MCF 10A (cell line): ENCODE measurements around the gene ACSL6. TPM values are rescaled to one million over a fixed set of nuclear protein-coding genes. Genes with fewer than 3 reads are reported as not detected.

Source experiments
- BruUV-seq: library from RNA; stranded (reverse); fragments of 400-500 nt; replicated peaks from 2 replicates; lab custom pipeline; 2021; lab: Mats Ljungman, UMichigan
- CTCF ChIA-PET: fragments of 300-600 bp; sonication (Branson Sonifier 250); formaldehyde crosslinking; extraction: SDS; loops from one replicate; lab custom pipeline; 2021; ENCODE audit warnings: antibody characterized with exemption, inconsistent platforms; lab: Yijun Ruan, JAX
- POLR2A ChIA-PET: fragments of 300-600, 350-650 bp; sonication (Branson Sonifier 250); formaldehyde crosslinking; extraction: SDS; loops from one replicate; lab custom pipeline; 2020; ENCODE audit warnings: antibody characterized with exemption, inconsistent platforms; lab: Yijun Ruan, JAX
- DNase-seq: peaks from one replicate; pipeline ENCODE4 v3.0.0-alpha.2; 2018; ENCODE audit not compliant: unreplicated experiment
- H3K27ac Mint-ChIP-seq: one replicate; pipeline ENCODE4 v1.8.0; 2022; ENCODE audit warnings: mild to moderate bottlenecking, low read depth, mixed read lengths; ENCODE audit not compliant: unreplicated experiment
- H3K27me3 Mint-ChIP-seq: one replicate; pipeline ENCODE4 v1.8.0; 2022; ENCODE audit warnings: mixed read lengths; ENCODE audit not compliant: insufficient read depth, unreplicated experiment
- H3K36me3 Mint-ChIP-seq: one replicate; pipeline ENCODE4 v1.8.0; 2022; ENCODE audit warnings: mild to moderate bottlenecking, moderate library complexity, mixed read lengths; ENCODE audit not compliant: insufficient read depth, unreplicated experiment
- H3K4me1 Mint-ChIP-seq: one replicate; pipeline ENCODE4 v1.8.0; 2022; ENCODE audit warnings: mixed read lengths; ENCODE audit not compliant: insufficient read depth, unreplicated experiment
- H3K4me3 Mint-ChIP-seq: one replicate; pipeline ENCODE4 v1.8.0; 2022; ENCODE audit warnings: mild to moderate bottlenecking, moderate library complexity, mixed read lengths; ENCODE audit not compliant: unreplicated experiment
- H3K9me3 Mint-ChIP-seq: one replicate; pipeline ENCODE4 v1.8.0; 2022; ENCODE audit warnings: mixed read lengths; ENCODE audit not compliant: unreplicated experiment
- intact Hi-C: fragments of 100-400 bp; cut with micrococcal nuclease; formaldehyde crosslinking; loops from 2 replicates; pipeline ENCODE4 v1.14.1; 2022
- total RNA-seq: library from RNA; stranded (reverse); gene quantifications from 2 replicates; pipeline ENCODE4 v1.2.3, GENCODE V29; 2022
- TF ChIP-seq, protein P1 (sequence below): fragments of 200-600 bp; IDR thresholded peaks from one replicate; pipeline ENCODE4 v1.8.0; 2022; ENCODE audit warnings: antibody characterized with exemption, mild to moderate bottlenecking; ENCODE audit not compliant: unreplicated experiment

Gene ACSL6
- total RNA-seq, 1 experiment from 2014 or later, result not detected

DNA sequence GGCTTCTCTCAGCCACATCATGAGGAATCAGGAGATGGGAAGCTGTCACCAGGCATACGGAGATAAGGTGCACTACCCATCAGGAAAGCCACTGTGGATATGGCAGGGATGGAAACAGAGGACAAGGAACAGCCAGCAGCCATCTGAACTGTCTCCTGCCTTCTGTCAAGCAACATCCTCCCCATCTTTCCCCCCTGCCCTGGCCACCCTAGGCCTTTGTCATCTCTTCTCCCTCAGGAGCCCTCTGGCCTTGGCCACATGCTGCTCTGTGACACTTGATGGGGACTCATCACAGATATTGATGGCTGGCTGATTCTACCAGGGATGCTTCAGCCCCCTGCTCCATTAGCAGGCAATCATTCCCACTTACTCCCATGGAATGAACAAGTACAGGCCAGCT, 44.9 kb downstream of the ACSL6 start:
- Mint-ChIP-seq H3K4me3 (no peak overlapping the region), H3K36me3 (no peaks in the 10 kb centered on the region), H3K9me3 (no peaks in the 10 kb centered on the region), H3K27me3 (peaks cover 25% of the 10 kb centered on the region), H3K27ac (no peak overlapping the region), H3K4me1 (no peaks in the 10 kb centered on the region)
- TF ChIP-seq, protein P1, sequence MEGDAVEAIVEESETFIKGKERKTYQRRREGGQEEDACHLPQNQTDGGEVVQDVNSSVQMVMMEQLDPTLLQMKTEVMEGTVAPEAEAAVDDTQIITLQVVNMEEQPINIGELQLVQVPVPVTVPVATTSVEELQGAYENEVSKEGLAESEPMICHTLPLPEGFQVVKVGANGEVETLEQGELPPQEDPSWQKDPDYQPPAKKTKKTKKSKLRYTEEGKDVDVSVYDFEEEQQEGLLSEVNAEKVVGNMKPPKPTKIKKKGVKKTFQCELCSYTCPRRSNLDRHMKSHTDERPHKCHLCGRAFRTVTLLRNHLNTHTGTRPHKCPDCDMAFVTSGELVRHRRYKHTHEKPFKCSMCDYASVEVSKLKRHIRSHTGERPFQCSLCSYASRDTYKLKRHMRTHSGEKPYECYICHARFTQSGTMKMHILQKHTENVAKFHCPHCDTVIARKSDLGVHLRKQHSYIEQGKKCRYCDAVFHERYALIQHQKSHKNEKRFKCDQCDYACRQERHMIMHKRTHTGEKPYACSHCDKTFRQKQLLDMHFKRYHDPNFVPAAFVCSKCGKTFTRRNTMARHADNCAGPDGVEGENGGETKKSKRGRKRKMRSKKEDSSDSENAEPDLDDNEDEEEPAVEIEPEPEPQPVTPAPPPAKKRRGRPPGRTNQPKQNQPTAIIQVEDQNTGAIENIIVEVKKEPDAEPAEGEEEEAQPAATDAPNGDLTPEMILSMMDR, result no peak
- ChIA-PET POLR2A (no interaction called here), CTCF (interaction anchor here (0.6 kb wide), 1 partner anchor 423 kb away, joined by 3 read pairs; no protein-coding TSS in a partner anchor)
- intact Hi-C loops, result no loop called here
- no TSS peak for BruUV-seq
- no peak for DNase-seq

DNA sequence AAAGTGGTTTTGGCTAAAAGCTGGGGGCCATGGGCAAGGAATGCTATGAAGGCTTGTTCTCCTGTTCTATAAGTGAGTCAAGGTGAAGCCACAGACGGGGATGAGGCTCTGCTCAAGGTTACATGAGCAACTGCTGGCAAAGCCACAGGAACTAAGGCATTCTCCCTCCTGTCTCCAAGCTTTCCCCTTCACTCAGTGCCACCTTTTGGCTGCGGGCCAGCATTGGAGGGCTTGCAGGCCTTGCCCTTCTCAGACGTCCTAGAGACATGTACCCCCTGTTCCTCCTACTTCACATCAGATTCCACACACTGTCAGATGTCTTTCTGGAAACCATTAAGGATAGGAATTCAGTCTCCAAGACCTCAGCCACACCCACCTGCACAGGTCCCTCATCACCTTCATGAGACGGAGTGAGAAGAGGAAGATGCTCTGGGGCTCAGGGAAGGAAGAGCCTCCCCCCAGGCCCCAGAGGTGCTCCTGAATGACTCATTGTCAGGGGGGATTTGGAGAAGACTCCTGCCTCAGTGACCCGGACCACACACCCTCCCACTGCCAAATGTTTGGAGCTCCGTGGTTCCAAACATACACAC, 45.5 kb downstream of the ACSL6 start:
- Mint-ChIP-seq H3K9me3 (no peaks in the 10 kb centered on the region), H3K4me3 (no peak overlapping the region), H3K27ac (no peak overlapping the region), H3K27me3 (peaks cover 25% of the 10 kb centered on the region), H3K4me1 (no peaks in the 10 kb centered on the region), H3K36me3 (no peaks in the 10 kb centered on the region)
- TF ChIP-seq, protein P1, result no peak
- intact Hi-C loops, result no loop called here
- BruUV-seq, result no TSS peak
- CTCF ChIA-PET, result interaction anchor here (0.5 kb wide), 1 partner anchor 1565 kb away, joined by 3 read pairs; no protein-coding TSS in a partner anchor
- POLR2A ChIA-PET, result no interaction called here
- DNase-seq, result no peak

DNA sequence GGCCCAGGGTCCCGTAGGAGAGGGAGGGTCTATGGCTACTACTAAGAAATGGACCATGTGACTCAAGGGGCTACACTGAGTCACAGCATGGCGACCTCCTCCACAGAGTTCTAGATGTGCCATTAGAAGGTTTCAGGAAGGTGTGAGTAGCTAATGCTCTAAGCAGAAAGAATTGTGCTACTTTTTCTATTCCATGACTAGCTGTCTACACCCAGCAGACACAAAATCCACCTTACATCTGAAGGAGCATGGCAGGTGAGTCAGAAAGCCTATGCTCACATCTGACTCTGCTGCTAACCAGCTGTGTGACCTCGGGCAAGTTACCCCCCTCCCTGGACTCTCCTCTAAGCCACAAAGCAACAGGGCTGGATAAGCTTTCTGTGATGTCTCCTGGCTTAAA, 51.6 kb downstream of the ACSL6 start:
- TF ChIP-seq, protein P1, result no peak
- ChIA-PET CTCF (no interaction called here), POLR2A (no interaction called here)
- H3K9me3 Mint-ChIP-seq, result peaks cover under 1% of the 10 kb centered on the region
- no peaks in the 10 kb centered on the region for H3K4me1 Mint-ChIP-seq
- intact Hi-C loops, result no loop called here
- H3K27ac Mint-ChIP-seq, result no peak overlapping the region
- H3K27me3 Mint-ChIP-seq, result peaks cover 36% of the 10 kb centered on the region
- no peak for DNase-seq
- BruUV-seq, result no TSS peak
- H3K4me3 Mint-ChIP-seq, result no peak overlapping the region
- no peaks in the 10 kb centered on the region for H3K36me3 Mint-ChIP-seq

DNA sequence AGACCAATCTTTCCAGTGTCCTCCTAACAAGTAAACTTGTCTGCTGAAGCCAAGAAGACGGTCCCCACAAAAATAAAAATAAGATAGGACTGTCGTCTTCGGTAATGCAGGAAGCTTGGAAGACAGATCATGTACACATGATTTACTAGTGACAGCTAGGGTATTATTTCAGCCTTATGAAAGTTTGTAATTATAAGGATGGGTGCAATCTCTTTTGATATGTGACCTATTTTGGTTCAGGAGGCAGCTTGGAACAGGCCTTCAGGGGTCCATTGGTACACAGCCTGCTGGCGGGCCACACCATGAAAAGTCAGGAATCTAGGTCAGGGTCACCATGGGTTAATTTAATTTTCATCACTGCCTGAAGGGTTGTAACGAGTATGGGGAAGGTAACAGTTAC, 52.3 kb downstream of the ACSL6 start:
- TF ChIP-seq, protein P1, result no peak
- H3K27me3 Mint-ChIP-seq, result peaks cover 37% of the 10 kb centered on the region
- no TSS peak for BruUV-seq
- intact Hi-C loops, result no loop called here
- DNase-seq, result no peak
- no peaks in the 10 kb centered on the region for H3K4me1 Mint-ChIP-seq
- no peaks in the 10 kb centered on the region for H3K36me3 Mint-ChIP-seq
- H3K27ac Mint-ChIP-seq, result no peak overlapping the region
- CTCF ChIA-PET, result interaction anchor here (0.5 to 0.7 kb wide), 2 partner anchors 10 to 45 kb away, joined by 3 to 6 read pairs; no protein-coding TSS in a partner anchor
- H3K9me3 Mint-ChIP-seq, result peaks cover 8% of the 10 kb centered on the region
- POLR2A ChIA-PET, result no interaction called here
- H3K4me3 Mint-ChIP-seq, result no peak overlapping the region
